ENCODE measurements around the gene MCTP2.

MCTP2 gene

GRCh38 chr15:94265982-94266381, 34.6 kb downstream of the MCTP2 start:
- no peak for DNase-seq

DNA sequence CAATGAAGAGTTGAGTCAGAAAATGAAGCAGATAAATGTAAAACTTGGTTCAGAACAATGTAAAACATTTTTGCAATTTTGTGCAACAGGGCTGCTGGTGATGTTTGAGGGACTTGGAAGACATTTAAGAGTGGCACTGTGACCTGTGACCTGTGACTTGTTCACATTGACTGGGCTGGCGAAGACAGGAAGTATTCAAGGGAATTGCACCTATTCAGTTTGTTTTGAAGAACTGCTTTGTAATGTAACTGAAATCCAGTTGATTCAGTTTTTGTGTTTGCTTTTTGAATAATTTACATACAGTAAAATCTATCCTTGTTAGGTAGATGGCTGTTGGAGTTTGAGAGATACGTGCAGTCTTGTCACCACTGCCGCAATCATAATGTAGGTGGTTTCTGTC, 35.4 kb downstream of the MCTP2 start:
- DNase-seq: no peak

GRCh38 chr15:94269954-94270353, 38.6 kb downstream of the MCTP2 start:
- DNase-seq: no peak

- no peak for DNase-seq
Measured at GRCh38 chr15:94270570-94270969, 39.2 kb downstream of the MCTP2 start.

- no peak for DNase-seq
Measured at GRCh38 chr15:94272251-94272898, 41.0 kb downstream of the MCTP2 start.

- no peak for DNase-seq
Measured at GRCh38 chr15:94273826-94274225, 42.5 kb downstream of the MCTP2 start.

DNA sequence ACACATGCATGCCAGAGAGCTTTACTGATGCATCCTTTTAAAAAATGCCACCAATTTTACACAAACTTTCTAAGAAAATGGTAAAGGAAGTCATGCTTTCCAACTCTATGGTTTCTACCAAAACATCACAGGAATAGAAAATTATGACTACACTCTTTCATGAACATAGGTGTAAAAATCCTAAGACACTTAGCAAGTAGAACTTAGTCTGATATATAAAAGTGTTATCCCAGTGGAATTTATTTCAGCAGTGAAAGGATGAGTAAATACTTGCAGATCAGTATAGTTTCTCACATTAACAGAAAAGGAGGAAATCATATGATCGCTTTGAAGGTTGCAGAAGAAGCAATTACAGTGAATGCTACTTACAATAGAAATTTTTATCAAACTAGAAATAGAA, 43.4 kb downstream of the MCTP2 start:
- DNase-seq: no peak

DNA sequence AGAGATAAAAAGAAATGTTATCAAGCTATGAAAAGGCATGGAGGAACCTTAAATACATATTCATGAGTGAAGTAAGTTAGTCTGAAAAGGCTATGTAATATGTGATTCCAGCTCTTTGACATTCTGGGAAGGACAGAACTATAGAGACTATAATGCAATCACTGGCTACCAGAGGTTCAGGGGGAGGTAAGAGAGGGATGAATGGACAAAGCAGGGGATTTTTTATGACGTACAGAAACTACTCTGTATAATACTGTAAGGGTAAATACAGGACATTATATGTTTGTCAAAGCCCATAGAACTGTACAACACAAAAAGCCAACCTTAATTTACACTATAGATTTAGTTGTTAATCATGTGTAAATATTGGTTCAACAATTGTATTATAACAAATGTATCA, 46.1 kb downstream of the MCTP2 start:
- no peak for DNase-seq

DNA sequence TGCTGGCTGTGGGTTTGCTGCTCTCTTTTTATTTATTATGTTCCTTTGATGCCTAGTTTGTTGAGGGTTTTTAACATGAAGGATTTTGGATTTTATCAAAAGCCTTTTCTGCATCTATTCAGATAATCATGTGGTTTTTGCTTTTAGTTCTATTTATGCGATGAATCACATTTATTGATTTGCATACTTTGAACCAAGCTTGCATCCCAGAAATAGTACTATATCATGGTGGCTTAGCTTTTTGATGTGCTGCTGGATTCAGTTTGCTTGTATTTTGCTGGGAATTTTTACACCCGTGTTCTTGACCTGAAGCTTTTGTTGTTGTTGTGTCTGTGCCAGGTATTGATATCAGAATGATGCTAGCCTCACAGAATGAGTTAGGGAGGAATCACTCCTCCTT, 48.4 kb downstream of the MCTP2 start:
- DNase-seq: no peak

DNA sequence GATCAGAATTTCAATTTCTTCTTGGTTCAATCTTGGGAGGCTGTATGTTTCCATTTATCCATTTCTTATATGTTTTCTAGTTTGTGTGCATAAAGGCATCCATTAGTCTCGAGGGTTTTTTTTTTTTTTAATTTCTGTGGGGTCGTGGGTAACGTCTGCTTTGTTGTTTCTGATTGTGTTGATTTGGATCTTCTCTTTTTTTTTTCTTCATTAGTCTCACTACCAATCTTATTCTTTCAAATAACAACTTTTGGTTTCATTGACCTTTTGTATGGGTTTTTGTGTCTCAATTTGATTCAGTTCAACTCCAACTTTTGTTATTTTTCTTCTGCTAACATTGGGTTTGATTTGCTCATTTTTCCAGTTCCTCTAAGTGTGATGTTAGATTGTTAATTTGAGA, 48.9 kb downstream of the MCTP2 start:
- no peak for DNase-seq

DNA sequence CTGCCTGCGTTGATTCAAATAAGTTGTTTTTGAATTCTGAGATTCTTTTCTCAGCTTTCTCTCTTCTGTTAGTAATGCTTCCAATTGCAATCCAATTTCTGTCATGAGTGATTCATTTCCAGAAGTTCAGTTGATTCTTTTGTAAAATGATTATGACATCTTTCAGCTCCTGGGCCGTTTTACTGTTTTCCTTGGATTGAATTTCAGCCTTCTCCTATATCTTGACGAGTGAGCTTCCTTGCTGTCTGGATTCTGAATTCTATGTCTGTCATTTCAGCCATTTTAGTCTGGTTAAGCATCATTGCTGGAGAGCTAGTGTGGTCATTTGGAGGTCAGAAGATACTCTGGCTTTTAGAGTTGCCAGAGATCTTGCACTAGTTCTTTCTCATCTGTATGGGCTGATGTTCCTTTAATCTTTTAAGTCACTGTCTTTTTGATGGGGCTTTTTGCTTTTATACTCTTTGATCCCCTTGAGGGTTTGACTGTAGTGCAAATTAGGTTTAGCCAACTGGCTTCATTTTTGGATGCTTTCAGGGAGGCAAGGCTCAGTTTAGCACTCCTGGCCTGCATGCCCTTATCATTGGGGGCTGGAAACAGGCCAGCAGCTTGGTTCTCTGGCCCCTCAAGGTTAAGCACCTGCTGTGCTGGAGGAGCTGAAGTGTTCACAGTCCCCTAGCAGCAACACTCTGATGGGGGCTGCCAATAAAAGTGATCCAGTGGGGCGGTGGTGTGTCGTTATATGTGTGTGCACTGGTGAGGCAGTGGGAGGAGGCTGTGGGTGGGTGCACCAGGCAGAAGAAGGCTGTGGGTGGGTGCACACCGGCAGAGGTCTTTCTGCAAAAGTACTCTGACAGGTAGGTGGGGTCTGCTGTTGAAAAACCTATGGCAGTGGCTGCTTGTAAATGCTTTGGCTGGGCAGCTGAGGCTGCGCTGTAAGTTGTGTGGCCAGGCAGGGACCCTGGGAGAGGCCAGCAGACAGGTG, 51.2 kb downstream of the MCTP2 start:
- no peak for DNase-seq

- DNase-seq: no peak
Measured at GRCh38 chr15:94286583-94286982, 55.2 kb downstream of the MCTP2 start.

DNA sequence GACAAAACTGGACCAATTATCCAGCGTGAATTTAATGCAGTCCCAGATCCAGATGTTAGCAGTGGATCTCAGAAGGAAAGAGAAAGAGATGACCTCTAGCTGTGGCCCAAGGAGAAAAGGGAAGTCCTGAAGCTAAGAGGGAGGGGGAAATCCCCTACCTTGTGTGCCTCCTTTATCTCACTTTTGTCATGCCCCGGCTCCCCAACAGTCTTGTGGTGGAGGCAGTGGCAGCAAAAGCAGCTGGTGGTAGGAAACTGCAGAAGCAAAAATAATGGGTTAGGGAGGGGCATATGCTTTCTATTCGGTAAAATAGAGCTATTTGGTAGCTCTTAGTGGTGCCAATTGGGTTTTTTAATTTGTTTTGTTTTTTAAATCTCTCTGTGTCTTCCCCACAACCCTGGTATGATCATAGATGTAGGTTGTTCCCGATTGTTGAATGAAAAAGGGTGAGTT, 56.5 kb downstream of the MCTP2 start:
- no peak for DNase-seq

- no peak for DNase-seq
Measured at GRCh38 chr15:94290730-94291129, 59.4 kb downstream of the MCTP2 start.

DNA sequence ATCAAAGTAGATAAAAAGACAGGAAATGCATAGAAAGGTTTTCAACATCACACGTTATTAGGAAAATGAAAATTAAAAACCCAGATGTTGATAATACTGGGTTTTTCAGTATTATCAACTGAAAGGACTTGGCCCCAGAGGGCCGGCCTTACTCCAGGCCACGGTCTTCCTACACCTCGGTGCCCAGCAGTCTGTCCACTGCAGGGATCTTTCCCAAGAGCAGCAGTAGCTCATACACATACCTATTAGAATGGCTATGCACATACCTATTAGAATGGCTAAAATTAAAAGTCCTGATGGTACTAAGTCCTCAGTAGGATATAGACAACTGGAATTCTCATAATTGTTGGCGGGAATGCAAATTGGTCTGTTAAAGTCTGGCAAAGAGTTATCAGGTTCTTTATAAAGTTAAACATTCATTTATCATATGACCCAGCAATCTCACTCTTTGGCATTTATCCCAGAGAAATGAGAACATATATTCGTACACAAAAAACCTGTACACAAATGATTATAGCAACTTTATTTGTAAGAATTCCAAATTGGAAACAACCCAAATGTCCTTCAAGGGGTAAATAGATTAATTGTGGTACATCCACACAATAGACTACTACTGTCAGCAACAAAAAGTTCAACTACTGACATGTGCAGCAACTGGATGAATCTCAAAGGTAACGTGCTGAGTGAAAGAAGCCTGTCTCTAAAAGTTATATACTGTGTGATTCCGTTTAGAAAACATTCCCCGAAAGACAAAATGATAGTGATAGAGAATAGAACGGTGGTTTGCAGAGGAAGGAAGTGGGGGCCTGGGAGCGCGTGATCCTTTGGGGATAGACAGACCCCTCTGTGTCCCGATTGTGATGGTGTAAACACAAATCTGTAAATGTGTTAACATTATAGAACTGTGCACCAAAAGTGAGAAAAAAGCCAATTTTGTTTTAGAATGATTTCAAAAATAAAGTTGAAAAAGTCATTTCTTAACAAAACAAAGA, 62.3 kb downstream of the MCTP2 start:
- DNase-seq: no peak

DNA sequence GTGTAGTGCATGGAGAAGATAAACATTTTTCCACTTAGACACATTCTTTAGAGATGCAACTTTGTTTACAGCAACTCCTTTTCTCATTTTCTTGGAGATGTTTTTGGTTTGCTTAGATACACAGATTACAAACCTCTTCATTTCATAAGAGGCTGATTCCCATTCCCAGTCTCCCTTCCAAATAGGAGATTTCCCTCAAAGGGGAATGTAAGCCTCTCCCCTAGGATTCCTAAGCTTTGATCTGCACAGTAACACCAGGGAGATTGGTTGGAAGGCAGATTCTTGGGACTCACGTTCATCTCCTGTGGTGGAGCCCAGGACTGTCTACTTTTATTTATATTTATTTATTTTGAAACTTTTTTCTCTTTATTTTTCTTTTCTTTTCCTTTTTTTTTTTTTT, 63.2 kb downstream of the MCTP2 start:
- no peak for DNase-seq

DNA sequence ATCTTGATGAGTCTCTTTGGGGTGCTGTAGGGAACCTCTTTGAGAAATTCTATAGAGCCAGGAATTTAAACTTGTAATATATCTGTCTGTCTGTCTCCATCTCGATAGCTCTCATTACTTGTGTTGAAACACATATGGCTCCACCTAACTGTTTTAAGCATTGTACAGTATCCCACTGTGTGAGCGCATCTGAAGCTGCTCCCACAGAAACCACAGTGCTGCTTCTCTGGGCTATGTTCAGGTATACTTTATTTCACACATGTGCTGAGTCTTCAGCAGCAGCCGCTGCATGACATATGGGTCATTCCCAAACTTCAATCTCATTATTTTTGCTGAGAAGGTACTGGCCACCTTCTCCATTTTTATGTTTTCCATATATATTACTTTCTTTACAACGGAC, 63.9 kb downstream of the MCTP2 start:
- DNase-seq: no peak

- DNase-seq: no peak
Measured at GRCh38 chr15:94296717-94297116, 65.4 kb downstream of the MCTP2 start.

DNA sequence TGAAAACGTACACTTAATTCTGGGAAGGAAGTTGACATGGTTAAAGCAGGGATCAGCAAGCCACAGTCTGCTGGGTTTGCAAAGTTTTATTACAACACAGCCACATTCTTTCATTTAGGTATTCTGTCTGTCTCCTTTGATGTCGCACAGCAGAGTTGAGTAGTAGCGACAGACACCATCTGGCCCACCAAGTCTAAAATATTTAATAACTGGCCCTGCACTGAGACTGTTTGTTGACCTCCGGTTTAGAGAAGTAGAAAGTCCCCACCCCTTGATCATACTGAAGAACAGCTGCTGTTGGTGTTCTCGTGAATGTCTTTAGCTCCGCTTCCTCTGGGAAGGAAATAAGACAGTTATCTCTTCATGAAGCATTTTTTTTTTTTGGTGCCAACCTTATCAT, 66.2 kb downstream of the MCTP2 start:
- no peak for DNase-seq

DNA sequence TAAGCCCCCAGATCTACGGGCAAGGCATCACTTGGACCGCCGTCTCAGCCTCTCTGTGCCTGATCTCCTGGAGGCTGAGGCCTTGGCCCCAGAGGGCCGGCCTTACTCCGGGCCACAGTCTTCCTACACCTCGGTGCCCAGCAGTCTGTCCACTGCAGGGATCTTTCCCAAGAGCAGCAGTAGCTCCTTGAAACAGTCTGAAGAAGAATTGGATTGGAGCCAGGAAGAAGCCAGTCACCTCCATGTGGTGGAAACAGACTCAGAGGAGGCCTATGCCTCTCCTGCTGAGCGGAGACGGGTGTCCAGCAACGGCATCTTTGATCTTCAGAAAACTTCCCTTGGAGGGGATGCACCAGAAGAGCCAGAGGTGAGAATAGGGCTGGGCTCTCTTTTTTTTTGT, 67.0 kb downstream of the MCTP2 start:
- DNase-seq: no peak

- DNase-seq: no peak
Measured at GRCh38 chr15:94300612-94301011, 69.3 kb downstream of the MCTP2 start.

DNA sequence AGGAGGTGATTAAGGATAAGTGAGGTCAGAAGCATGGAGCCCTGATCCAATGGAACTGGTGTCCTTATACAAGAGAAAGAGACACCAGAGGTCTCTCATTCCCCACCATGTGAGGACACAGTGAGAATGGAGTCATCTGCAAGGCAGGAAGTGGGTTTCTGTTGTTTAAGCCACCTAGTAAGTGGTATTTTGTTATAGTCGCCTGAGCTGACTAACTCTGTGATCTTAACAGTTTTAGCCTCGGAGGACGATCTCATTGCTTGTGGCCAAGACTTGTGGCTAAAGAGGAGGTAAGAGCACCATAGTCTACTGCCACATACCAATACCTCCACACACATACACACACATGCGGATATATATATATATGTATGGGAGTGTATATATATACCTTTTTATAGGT, 73.8 kb downstream of the MCTP2 start:
- no peak for DNase-seq
